Pulmonary artery endothelial cell (primary cell): Measurements from ENCODE around the gene ST6GALNAC2. TPM values are rescaled to one million over a fixed set of nuclear protein-coding genes. Genes with fewer than 3 reads are reported as not detected.
A peak's percentile ranks its signal among the peaks of the same experiment; 100 is the strongest.
"Not testable (repeated sequence)": the region's sequence is repeated elsewhere in the genome, so short reads cannot be mapped to it uniquely, and the experiment has no call there.

ENCODE experiments used
- DNase-seq: peaks from one replicate; pipeline ENCODE4 v3.0.0-alpha.2; 2011; ENCODE audit warnings: low read depth, low spot score
- total RNA-seq: library from RNA; depleted of rRNA; stranded (reverse); fragments of >200 nt; gene quantifications from 2 replicates; pipeline ENCODE4 v1.2.3, GENCODE V29; 2014

The ST6GALNAC2 gene
- total RNA-seq, 1 donor from 2014 or later: 0.66 TPM

GRCh38 chr17:76540381-76541300, 45.0 kb downstream of the ST6GALNAC2 start:
- peak; percentile 74 for DNase-seq

- DNase-seq: no peak
These were observed 45.9 kb downstream of the ST6GALNAC2 start, which contains the start of gene PRCD for GRCh38 chr17:76539631-76540271. TSS of gene PRCD (plus strand) at chr17:76540044. CDS start at chr17:76540142, 98 bp downstream.

DNA sequence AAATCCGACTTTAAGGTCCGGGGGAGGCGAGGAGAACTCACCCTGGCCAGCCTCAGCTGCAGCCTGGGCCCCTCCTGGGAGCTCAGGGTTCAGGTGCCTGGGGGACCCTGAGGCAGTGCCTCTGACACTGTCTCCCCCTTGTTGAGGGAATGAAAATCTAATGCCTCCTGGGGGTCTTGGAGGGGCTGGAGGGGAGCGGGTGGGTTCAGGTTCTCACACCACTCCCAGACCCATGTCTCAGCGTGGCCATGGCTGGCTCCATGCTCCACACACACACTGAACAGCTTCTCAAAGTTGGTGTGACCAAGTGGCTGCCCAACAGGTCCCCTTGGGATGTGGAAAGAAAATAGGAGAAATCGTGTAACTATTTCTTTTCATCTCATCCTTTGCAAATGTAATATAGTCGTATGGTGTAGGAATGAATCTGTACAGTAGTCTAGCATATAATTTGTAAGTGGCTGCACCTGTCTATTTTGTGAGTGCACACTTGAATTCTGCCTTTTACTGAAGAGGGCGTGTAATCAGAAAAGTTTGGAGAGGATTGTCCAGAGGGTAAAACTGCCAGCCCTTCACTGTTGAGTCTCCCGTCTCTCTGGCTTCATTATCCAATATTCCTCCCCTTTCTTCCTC, 46.6 kb downstream of the ST6GALNAC2 start:
- no peak for DNase-seq

- no peak for DNase-seq
These were observed 47.3 kb downstream of the ST6GALNAC2 start for GRCh38 chr17:76538281-76538931.

GRCh38 chr17:76537578-76538280, 47.9 kb downstream of the ST6GALNAC2 start, which contains the start of gene CYGB:
TSS of gene CYGB (minus strand) at chr17:76537709. CDS start at chr17:76537542, 167 bp downstream.
- no peak for DNase-seq

DNA sequence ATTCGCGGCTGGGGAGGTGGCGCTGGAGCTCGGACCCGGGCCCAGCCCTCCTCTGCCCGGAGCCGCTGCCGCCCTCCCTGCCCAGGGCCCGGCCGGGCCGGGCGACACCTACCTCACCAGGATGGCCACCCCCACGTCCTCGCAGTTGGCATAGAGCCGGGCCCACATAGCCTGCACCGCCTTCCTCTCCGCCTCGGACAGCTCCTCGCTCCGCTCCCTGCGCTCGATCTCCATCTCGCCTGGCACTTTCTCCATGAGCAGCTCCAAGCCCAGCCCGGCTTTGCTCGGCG, 48.4 kb downstream of the ST6GALNAC2 start:
- DNase-seq: no peak

DNA sequence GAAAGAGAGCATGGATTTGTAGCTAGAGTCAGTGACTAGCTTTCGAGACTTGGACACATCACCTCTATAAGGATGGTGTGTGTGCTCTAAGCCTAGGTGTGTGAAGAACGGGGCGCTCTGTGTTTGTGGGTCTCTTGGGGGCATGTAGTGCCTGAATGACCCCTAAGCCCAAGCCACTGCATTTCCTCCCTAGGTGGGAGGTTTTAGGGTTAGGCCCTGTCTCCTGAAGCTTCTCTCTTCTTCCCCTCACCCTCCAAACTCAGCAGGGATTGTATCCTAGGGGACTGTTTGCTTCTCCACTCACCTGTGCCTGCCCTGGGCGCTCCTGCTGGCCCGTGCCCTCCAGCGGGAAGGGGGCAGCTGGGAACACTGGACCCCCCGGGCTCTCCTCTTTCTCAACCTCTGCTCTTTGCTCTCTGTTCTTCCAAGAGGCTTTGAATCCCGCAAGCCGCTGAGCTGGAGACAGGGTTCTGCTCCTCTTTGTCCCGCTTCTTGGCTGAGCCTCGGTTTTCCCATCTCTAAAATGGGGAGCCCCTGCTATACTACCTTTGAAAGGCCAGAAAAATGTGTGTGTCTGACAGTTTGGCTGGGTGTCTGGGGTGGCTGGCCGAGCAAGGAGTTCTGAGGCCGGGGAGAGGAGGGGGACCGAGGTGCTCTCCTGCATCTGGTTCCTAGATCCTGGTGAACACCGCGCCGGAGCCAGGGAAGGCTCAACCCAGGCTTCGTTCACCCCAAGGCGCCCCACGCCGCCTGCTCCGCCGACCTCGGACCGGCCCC, 49.0 kb downstream of the ST6GALNAC2 start:
- no peak for DNase-seq

DNA sequence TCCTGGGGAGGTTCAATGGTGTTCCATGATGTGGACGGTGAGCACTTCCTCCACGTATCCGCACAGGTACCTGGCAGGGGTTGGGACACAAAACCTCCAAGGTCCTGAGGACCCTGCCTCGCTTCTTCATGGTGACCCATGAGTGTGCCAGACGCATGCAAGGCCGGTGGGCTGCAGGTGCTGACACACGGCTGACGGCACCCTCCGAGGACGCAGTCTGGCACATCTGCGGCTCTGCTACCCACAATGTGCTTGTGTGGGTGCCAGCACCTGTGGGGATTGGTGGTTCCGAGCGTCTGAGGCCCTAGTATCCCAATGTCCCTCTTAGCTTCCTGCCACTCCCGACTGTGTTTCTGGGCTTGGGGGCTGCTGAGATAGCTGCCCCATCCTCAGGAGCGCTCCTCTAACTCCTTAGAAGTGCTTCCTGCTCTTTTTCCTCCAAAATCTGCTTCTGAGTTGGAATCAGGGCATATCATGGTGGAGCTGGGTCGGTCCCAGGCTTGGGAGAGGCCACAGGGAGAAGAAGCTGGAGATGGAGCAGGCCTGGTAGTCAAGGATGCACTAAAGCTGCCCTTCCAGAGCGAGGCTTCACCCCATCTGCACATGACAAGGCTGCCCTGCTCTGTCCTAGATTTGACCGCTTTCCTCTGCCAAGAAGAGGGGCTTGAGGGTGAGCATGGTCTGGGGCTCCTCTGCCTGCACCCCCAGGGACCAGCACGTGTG, 49.7 kb downstream of the ST6GALNAC2 start:
- DNase-seq: no peak

GRCh38 chr17:76534831-76535732, 50.6 kb downstream of the ST6GALNAC2 start:
- DNase-seq: no peak

DNA sequence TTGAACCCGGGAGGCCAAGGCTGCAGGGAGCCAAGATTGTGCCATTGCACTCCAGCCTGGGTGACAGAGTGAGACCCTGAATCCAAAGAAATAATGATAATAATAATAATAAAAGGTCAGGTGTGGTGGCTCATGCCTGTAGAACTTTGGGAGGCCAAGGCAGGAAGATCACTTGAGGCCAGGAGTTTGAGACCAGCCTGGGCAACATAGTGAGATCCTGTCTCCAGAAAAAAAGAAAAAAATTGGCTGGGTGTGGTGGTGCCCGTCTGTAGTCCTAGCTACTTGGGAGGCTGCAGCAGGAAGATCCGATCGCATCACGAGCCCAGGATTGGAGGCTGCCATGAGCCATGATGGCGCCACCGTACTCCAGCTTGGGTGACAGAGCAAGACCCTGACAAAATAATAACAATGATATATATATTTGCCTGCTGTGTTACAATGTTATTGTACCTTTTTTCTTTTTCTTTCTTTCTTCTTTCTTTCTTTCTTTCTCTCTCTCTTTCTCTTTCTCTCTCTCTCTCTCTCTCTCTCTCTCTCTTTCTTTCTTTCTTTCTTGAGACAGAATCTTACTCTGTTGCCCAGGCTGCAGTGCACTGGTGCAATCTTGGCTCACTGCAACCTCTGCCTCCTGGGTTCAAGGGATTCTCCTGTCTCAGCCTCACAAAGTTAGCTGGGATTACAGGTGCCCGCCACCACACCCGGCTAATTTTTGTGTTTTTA, 51.9 kb downstream of the ST6GALNAC2 start:
- not testable (repeated sequence) for DNase-seq

DNA sequence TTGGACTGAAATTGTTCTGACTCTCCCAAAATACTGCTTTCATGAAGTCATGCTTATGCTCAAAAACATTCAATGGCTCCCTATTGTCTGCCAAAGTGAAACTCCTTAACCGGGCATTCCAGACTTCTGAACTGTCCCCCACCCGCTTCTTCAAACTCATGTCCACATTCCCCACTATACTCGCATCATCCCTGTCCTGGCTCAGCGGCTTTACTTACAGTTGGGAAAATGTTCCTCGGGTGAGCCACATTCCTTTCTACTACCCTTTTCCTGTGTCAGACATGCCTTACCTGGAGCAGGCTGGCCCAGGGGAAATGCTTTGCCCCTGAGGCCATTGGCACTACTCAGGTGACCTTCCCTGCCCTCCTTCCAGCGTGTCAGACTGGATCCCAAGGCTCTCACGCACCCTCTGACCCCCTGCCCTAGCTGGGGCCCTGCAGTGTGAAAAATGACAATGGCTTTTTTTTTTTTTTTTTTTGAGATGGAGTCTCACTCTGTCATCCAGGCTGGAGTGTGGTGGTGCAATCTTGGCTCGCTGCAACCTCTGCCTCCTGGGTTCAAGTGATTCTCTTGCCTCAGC, 53.5 kb downstream of the ST6GALNAC2 start:
- DNase-seq: no peak

DNA sequence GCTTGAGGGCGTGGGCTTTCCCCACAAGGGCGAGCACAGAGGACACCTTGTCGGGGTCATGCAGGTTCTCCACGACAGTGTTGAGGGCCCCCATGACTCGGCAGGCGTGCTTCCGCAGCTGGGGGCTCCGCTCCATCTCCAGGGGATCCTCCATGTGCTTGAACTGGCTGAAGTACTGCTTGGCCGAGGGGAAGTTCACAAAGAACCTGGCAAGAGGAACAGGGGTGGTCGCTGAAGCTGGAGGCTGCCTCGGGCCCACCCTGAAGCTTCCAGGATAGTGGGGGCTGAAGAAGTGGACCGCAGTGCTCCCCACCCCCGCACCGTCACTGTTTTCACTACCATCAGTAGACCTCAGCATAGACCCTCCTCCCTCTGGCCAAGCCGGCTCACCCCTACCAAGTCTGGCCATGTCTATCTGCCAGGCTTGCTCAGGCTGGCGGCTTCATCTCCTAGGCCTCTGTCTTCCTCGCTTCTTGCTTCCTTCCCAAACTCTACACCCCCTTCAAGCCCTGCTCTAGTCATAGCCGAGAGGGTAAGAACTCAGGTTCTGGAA, 54.1 kb downstream of the ST6GALNAC2 start:
- no peak for DNase-seq

DNA sequence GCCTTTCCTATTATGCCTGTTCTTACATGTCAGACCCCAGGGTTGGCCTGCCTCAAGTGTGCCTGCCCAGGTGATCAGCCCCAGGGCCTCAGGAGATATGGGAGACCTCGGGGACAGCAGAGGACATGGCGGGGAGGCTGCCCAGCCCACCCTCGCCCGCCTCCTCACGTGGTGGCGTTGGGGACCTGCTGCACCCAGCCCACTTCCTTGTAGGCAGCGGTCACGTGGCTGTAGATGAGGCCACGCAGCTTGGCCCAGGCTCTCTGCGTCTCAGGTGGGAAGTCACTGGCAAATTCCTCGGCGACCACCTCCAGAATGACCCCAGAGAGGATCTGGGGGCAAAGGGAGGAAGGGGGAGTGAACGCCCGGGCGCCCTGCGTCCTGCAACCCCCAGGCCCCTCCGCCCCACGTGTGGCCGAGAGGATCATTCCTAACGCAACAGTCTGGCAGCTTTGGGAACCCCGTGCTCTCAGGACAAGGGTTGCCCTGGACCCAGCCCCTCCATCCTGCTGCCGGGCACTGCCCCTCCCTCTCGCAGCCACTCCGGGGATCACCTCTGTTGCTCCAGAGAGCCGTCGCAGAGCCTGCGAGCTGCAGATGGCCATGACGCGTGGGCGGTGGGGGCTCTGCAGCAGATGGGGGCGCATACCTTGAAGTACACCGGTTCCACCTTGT, 54.7 kb downstream of the ST6GALNAC2 start:
- no peak for DNase-seq

DNA sequence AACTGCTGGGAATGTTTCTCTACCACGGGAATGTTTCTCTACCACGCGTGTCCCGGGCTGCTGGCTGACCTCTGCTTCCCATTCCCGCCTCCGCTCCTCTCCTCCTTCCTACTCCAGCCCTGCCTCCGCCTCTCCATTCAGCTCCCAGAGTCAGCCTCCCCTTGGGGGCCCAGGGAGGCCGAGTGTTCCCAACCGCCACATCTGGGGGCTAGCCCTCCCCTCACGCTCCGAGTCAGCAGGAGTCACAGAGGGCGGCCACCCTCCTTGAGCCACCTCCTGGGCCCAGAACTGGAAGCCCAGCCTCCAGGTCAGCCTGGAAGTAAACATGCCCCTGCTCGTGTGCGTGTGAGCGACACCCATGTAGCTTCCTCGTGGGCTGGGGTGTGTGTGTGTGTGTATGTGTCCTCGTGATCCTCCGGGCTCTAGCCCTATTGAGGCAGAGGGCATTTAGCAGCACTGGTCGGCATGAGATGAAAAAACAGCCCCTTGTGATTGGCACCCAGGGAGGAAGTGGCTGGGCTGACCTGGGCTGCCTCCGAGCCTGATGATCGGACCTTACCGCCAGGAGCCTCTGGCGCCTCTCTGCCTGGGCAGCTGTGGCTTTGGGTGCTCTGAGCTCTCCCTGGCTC, 55.5 kb downstream of the ST6GALNAC2 start:
- DNase-seq: no peak

DNA sequence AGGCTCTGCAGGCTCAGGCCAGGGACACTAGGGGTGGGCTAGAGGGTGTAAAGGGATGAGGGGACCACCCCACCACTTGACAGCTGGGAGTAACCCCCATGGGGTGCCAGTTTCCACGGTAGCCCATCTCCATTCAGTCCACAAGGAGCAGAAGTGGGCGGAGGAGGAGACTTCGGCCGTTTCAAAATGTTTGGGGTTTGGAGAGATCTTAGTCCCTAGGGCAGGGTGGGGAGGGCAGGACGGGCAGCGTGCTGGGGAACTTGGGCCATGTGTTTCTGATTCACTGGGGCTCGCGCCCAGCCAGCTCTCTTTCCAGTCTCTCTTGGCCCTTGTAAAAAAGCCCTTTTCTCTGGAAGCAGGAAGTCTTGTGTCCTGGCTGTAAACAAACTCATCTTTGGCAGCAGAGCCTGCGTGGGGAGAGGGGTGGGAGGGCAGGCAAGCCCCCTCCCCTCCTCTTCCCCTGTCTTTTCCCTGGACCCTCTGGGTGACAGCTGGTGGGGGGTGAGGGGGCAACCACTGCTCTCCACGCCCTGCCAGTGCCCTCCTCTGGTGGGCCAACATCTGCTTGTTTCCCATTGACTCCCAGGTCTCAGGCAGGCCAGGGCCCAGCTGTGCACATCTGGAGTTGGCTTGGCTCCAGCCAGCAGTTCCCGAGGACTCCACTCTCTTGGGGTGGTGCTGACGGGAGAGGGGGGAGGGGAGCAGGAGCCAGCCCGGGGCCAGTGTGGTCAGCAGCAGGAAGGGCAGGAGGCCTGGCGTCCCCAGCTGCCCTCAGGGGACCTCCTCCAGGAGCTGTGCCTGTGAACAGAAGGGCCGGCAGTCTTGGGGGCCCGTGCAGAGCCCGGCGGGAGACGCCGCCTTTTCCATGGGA, 56.2 kb downstream of the ST6GALNAC2 start:
- no peak for DNase-seq
